K562 (cell line): ENCODE results near the gene CABS1. TPM values are rescaled to one million over a fixed set of nuclear protein-coding genes. Genes with fewer than 3 reads are reported as not detected.

ENCODE experiments used
- ATAC-seq: fragments of 200-7000 bp; cut with Tn5 transposase; 3 replicates; pipeline ENCODE4 v1.9.1; 2020; ENCODE audit warnings: moderate library complexity
- BruUV-seq: library from RNA; stranded (reverse); fragments of 400-500 nt; replicated peaks from 2 replicates; lab custom pipeline; 2021; lab: Mats Ljungman, UMichigan
- CTCF ChIA-PET: fragments of 300-600 bp; formaldehyde crosslinking; extraction: SDS; loops from one replicate; lab custom pipeline; 2021; ENCODE audit warnings: low intra/inter-chr PET ratio; lab: Yijun Ruan, JAX
- POLR2A ChIA-PET: fragments of 300-600, 350-650 bp; sonication (Branson Sonifier 250); formaldehyde crosslinking; extraction: SDS; loops from one replicate; lab custom pipeline; 2021; ENCODE audit warnings: antibody characterized with exemption, inconsistent platforms; lab: Yijun Ruan, JAX
- DNase-seq, 4 experiments: peaks; one replicate each; pipeline versions ENCODE4 v3.0.0 to v3.0.0-alpha.2; 2011 to 2018; ENCODE audit warnings: low spot score in 3 of 4, mixed read lengths in 3 of 4; ENCODE audit errors: extremely low read depth in 1 of 4
- FAIRE-seq: peaks from 2 replicates; lab custom pipeline; 2011; peaks lifted over from hg19 to GRCh38; lab: Jason Lieb, UNC
- H2AFZ ChIP-seq: 2 replicates; pipeline ENCODE4 v1.6.0; 2011; ENCODE audit warnings: low read depth, low read length, control low read depth, inconsistent platforms
- H3K27ac ChIP-seq: fragments of 200-600 bp; 3 replicates; pipeline ENCODE4 v1.8.0; 2011; ENCODE audit warnings: low read depth, mild to moderate bottlenecking, control low read depth, inconsistent platforms, low read length, moderate library complexity, mixed read lengths; ENCODE audit errors: extremely low read depth
- H3K27me3 ChIP-seq, 2 experiments: fragments of 300-600 bp in 1 of 2; 2 replicates in 1 of 2; 3 replicates in 1 of 2; pipeline versions ENCODE4 v1.6.0 to v1.8.0; 2011; ENCODE audit warnings: inconsistent platforms in 2 of 2, low read length in 2 of 2, mild to moderate bottlenecking in 1 of 2, mixed read lengths in 1 of 2, moderate library complexity in 1 of 2; ENCODE audit not compliant: control insufficient read depth in 2 of 2, insufficient read depth in 2 of 2
- H3K36me3 ChIP-seq: fragments of 300-600 bp; 3 replicates; pipeline ENCODE4 v1.8.0; 2011; ENCODE audit warnings: mild to moderate bottlenecking, low read length, inconsistent platforms; ENCODE audit not compliant: control insufficient read depth, insufficient read depth
- H3K4me1 ChIP-seq, 2 experiments: fragments of 200-600 bp in 1 of 2; replicated peaks in 1 of 2; 2 replicates in 1 of 2; 3 replicates in 1 of 2; pipeline versions ENCODE4 v1.5.1 to v1.8.0; 2011; ENCODE audit warnings: inconsistent platforms in 2 of 2, low read length in 2 of 2, mild to moderate bottlenecking in 1 of 2, mixed read lengths in 1 of 2, moderate library complexity in 1 of 2; ENCODE audit not compliant: control insufficient read depth in 2 of 2, insufficient read depth in 2 of 2
- H3K4me2 ChIP-seq: 2 replicates; pipeline ENCODE4 v1.6.1; 2011; ENCODE audit warnings: low read length, control low read depth, inconsistent platforms, mixed read lengths; ENCODE audit not compliant: insufficient read depth
- H3K4me3 ChIP-seq: fragments of 200-600 bp; sonication (generic), shearing (Covaris generic); 2 replicates; pipeline ENCODE4 v1.5.1; 2016; ENCODE audit warnings: control low read depth, inconsistent platforms
- H3K79me2 ChIP-seq: fragments of 200-600 bp; 3 replicates; pipeline ENCODE4 v1.8.0; 2011; ENCODE audit warnings: low read length, inconsistent platforms; ENCODE audit not compliant: control insufficient read depth, insufficient read depth
- H3K9ac ChIP-seq, 2 experiments: 2 replicates each; pipeline versions ENCODE4 v1.6.0 to v1.6.1; 2011; ENCODE audit warnings: low read depth in 2 of 2, low read length in 2 of 2, control low read depth in 1 of 2, inconsistent platforms in 1 of 2, mild to moderate bottlenecking in 1 of 2, mixed read lengths in 1 of 2; ENCODE audit not compliant: insufficient read depth in 1 of 2
- H3K9me1 ChIP-seq: one replicate; pipeline ENCODE4 v1.6.0; 2011; ENCODE audit warnings: inconsistent platforms, mild to moderate bottlenecking, low read length, moderate library complexity; ENCODE audit not compliant: control insufficient read depth, insufficient read depth
- H3K9me3 ChIP-seq: replicated peaks from 2 replicates; pipeline ENCODE4 v1.5.1; 2011; ENCODE audit warnings: low read depth, low read length, inconsistent platforms; ENCODE audit not compliant: control insufficient read depth, insufficient read depth
- H4K20me1 ChIP-seq: replicated peaks from 2 replicates; pipeline ENCODE4 v1.6.1; 2011; ENCODE audit warnings: low read length, inconsistent platforms, mixed read lengths; ENCODE audit not compliant: control insufficient read depth, insufficient read depth
- CEBPB ChIP-seq: fragments of 450-650 bp; IDR thresholded peaks from 2 replicates; pipeline ENCODE4 v1.6.1; 2016; ENCODE audit warnings: missing genetic modification characterization, missing compliant biosample characterization
- HNRNPK ChIP-seq: fragments of 200-400 bp; formaldehyde crosslinking; IDR thresholded peaks from one replicate; pipeline ENCODE4 v1.6.1; 2018; ENCODE audit warnings: mild to moderate bottlenecking, low read depth, low read length; ENCODE audit not compliant: poor library complexity, severe bottlenecking
- TCF3 ChIP-seq: sonication (generic); formaldehyde crosslinking; IDR thresholded peaks from 2 replicates; pipeline ENCODE4 v1.4.0; 2020; ENCODE audit warnings: mild to moderate bottlenecking, missing genetic modification reagents
- ZBTB7A ChIP-seq: IDR thresholded peaks from 2 replicates; pipeline ENCODE4 v1.6.1; 2011; ENCODE audit warnings: low read depth, mild to moderate bottlenecking, low read length, moderate library complexity, borderline replicate concordance; ENCODE audit not compliant: control insufficient read depth
- WGBS: fragments of 100-300 bp; shearing (Covaris generic); methylation state at CpG from one replicate; pipeline ENCODE4 v1.1.6; 2016; ENCODE audit warnings: low coverage, mixed read lengths; ENCODE audit not compliant: insufficient coverage; ENCODE audit errors: missing lambda C conversion rate; 5-methylcytosine and 5-hydroxymethylcytosine counted together
- in situ Hi-C: fragments of 300-500 bp; cut with MboI; formaldehyde crosslinking; loops from 4 replicates; pipeline ENCODE4 v1.15.0; 2018; ENCODE audit warnings: inconsistent platforms, mixed read lengths
- intact Hi-C: fragments of 100-400 bp; cut with micrococcal nuclease; formaldehyde crosslinking; loops from 2 replicates; pipeline ENCODE4 v1.14.2; 2022
- polyA plus RNA-seq, 8 experiments: library from polyadenylated mRNA; depleted of rRNA in 4 of 8; stranded (reverse) in 5 of 8; unstranded in 3 of 8; fragments of >200 nt; fragmentation: Nextera tagmentation in 2 of 8; fragmentation: Illumina TruSeq in 1 of 8; extraction: Ambion mirVana in 2 of 8; extraction: Trizol in 1 of 8; gene quantifications; 2 replicates each; pipeline versions ENCODE4 v1.2.1 to v1.2.3, GENCODE V29; 2011 to 2014; ENCODE audit warnings: inconsistent platforms in 1 of 8, missing spikeins in 1 of 8
- total RNA-seq, 7 experiments: library from RNA; depleted of rRNA in 6 of 7; stranded (reverse); fragments of >200 nt in 6 of 7; fragmentation: Illumina TruSeq in 2 of 7; extraction: Trizol in 2 of 7; gene quantifications; 2 replicates each; pipeline versions ENCODE4 v1.2.1 to v1.2.3, GENCODE V29; 2011 to 2021; ENCODE audit warnings: low replicate concordance in 1 of 7
- TF ChIP-seq, protein P1 (sequence below): fragments of 450-650 bp; IDR thresholded peaks from 2 replicates; pipeline ENCODE4 v1.6.1; 2014; ENCODE audit warnings: low read depth, mild to moderate bottlenecking, moderate library complexity, borderline replicate concordance

Gene CABS1
- total and polyA plus RNA-seq, 9 of the 15 experiments (the other 6 are each of a cell fraction or from before 2014, with no cell fraction given), result not detected

DNA sequence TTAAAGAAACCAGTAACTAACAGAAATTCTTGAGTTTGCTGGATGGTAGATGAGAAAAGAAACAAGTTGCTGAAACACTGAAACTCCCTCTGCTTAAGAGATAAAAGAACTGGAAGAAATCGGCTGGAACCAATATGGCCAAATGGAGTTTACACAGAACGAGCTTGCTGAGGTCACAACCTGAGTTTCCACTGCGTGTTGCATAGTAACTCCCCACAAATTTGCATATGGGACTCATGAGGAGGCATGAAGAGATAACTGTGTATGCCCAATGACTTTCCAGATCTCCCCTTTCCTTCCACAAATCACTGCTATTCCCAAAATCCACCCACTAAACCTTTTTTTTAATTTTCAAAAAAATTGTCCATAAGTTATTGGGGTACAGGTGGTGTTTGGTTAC, 38.0 kb downstream of the CABS1 start:
- Histone ChIP-seq H3K36me3 (no peaks in the 10 kb centered on the region), H3K4me1 (no peaks in the 10 kb centered on the region), H3K4me2 (no peak overlapping the region), H3K9me3 (0 out of 2 replicates have a peak, but pooled peaks cover 2% of the 10 kb centered on the region), H3K4me3 (no peak overlapping the region), H3K9ac (no peak overlapping the region), H3K27me3 (no peaks in the 10 kb centered on the region), H3K9me1 (no peaks in the 10 kb centered on the region), H4K20me1 (no peaks in the 10 kb centered on the region), H3K27ac (no peak overlapping the region), H2AFZ (no peak overlapping the region), H3K79me2 (no peaks in the 10 kb centered on the region)
- FAIRE-seq (no peak), ATAC-seq (no peak), DNase-seq (no peak)
- 0% methylated on average over 3 of the region's 3 CpGs for WGBS
- TF ChIP-seq CEBPB (tag) (no peak), ZBTB7A (no peak), TCF3 (CRISPR knock-in tag) (no peak), HNRNPK (no peak)
- TF ChIP-seq, protein P1, sequence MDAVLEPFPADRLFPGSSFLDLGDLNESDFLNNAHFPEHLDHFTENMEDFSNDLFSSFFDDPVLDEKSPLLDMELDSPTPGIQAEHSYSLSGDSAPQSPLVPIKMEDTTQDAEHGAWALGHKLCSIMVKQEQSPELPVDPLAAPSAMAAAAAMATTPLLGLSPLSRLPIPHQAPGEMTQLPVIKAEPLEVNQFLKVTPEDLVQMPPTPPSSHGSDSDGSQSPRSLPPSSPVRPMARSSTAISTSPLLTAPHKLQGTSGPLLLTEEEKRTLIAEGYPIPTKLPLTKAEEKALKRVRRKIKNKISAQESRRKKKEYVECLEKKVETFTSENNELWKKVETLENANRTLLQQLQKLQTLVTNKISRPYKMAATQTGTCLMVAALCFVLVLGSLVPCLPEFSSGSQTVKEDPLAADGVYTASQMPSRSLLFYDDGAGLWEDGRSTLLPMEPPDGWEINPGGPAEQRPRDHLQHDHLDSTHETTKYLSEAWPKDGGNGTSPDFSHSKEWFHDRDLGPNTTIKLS, result no peak
- intact Hi-C loops (no loop called here), in situ Hi-C loops (no loop called here)
- ChIA-PET CTCF (no interaction called here), POLR2A (no interaction called here)
- no TSS peak for BruUV-seq
